ENCODE results near the gene SHISA6.

GRCh38 chr17:11561281-11561680, 320.3 kb downstream of the SHISA6 start:
- no peak for TF ChIP-seq POLR2A (IDR thresholded peaks at IDR 0.05)
- TF ChIP-seq CTCF (IDR thresholded peaks at IDR 0.05): no peak

All from thyroid gland (tissue), 4 donors.